ENCODE measurements around the gene STAG2.

The STAG2 gene

DNA sequence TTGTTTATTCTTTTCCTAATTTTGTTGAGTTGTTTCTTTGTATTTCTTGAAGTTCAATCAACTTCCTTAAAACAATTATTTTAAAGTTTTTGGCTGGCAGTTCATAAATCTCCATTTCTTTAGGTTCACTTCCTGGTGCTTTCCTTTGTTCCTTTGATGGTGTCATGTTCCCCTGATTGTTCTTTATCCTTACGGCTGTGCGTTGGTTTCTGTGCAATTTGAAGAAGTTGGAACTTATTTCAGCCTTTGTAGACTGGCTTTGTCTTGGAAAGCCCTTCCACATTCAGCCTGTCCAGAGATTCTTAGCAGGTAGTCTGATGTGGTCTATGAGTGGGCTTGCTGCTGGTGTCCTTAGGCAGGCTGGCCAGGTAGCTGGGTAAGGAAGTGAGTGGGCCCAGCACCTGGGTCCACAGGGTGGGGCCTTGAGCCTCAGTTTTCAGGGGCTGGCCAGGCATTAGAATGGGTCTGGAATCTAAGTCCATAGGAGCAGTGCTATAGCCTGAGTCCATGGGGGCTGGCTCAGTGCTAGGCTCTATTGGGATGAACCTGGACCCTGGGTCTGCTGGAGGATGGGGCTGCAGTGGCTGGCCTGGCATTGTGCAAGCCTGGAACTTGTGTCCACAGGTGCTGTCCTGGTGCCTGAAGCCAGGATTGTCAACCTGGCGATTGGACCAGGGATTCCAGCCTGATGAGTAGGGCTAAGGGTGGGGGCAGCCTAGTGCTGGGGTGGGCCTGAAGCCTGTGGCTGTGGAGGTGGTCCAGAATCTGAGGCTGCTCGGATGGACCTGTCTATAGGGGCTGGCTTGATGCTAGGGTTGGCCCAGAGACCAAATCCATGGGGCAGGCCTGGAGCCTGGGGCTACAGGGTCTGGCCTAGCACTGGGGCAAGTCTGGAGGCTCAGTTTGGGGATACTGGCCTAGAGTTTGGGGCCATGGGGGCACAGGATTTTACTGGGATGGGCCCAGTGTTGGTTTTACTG, 152.4 kb downstream of the STAG2 start:
- Histone ChIP-seq H3K4me3 (ENCODE audit: low read depth, low read length) (no peak overlapping the region), H3K9me3 (ENCODE audit: control insufficient read depth, insufficient read depth, low read depth, low read length) (no peaks in the 10 kb centered on the region), H3K27ac (ENCODE audit: extremely low read depth, low read depth, low read length) (no peak overlapping the region), H3K4me1 (ENCODE audit: control insufficient read depth, insufficient read depth, low read length) (no peaks in the 10 kb centered on the region), H3K36me3 (ENCODE audit: control insufficient read depth in 2 of 2, insufficient read depth in 1 of 2, low read length in 2 of 2) (no peaks in the 10 kb centered on the region)
- TF ChIP-seq ZNF423 (tag by site-specific recombination; IDR thresholded peaks at IDR 0.05) (no peak), TCF7L2 (IDR thresholded peaks at IDR 0.05; ENCODE audit: borderline replicate concordance, low read depth, low read length) (no peak), HOXD13 (CRISPR knock-in tag; IDR thresholded peaks at IDR 0.05; ENCODE audit: borderline replicate concordance) (no peak), GLIS1 (tag by site-specific recombination; IDR thresholded peaks at IDR 0.05) (no peak), KLF16 (tag by site-specific recombination; IDR thresholded peaks at IDR 0.05) (no peak), ZIC2 (tag by site-specific recombination; IDR thresholded peaks at IDR 0.05) (no peak), ZNF529 (tag by site-specific recombination; IDR thresholded peaks at IDR 0.05; ENCODE audit: insufficient replicate concordance) (no peak), ZNF366 (tag by site-specific recombination; conservative IDR thresholded peaks at IDR 0.05) (no peak), HOXA7 (CRISPR knock-in tag; IDR thresholded peaks at IDR 0.05; ENCODE audit: borderline replicate concordance) (no peak)
- TF ChIP-seq, protein P1, sequence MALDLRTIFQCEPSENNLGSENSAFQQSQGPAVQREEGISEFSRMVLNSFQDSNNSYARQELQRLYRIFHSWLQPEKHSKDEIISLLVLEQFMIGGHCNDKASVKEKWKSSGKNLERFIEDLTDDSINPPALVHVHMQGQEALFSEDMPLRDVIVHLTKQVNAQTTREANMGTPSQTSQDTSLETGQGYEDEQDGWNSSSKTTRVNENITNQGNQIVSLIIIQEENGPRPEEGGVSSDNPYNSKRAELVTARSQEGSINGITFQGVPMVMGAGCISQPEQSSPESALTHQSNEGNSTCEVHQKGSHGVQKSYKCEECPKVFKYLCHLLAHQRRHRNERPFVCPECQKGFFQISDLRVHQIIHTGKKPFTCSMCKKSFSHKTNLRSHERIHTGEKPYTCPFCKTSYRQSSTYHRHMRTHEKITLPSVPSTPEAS (tag by site-specific recombination; IDR thresholded peaks at IDR 0.05), result no peak
- TF ChIP-seq, protein P2, sequence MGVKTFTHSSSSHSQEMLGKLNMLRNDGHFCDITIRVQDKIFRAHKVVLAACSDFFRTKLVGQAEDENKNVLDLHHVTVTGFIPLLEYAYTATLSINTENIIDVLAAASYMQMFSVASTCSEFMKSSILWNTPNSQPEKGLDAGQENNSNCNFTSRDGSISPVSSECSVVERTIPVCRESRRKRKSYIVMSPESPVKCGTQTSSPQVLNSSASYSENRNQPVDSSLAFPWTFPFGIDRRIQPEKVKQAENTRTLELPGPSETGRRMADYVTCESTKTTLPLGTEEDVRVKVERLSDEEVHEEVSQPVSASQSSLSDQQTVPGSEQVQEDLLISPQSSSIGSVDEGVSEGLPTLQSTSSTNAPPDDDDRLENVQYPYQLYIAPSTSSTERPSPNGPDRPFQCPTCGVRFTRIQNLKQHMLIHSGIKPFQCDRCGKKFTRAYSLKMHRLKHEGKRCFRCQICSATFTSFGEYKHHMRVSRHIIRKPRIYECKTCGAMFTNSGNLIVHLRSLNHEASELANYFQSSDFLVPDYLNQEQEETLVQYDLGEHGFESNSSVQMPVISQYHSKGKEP (tag by site-specific recombination; IDR thresholded peaks at IDR 0.05), result no peak
- POLR2A ChIA-PET, result no interaction called here
- CTCF ChIA-PET, result interaction anchor here (0.7 kb wide), 1 partner anchor 10 kb away, joined by 3 read pairs; no protein-coding TSS in a partner anchor

DNA sequence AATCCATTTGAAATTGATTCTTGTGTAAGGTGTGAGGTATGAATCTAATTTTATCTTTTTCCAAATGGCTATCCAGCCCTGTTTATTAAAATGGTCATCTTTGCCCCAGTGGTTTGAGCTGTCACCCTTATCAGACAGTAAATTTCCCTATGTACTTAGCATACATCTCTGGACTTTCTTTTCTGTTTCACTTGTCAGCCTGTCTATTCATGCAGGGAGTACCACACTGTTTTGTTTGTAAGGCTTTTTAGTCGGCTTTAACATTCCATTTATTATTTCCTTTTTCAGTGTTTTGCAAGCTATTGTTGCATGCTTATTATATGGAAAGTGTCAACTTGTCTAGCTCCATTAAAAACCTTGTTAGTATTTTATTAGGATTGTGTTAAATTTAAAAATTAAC, 155.8 kb downstream of the STAG2 start:
- ChIA-PET POLR2A (no interaction called here), CTCF (interaction anchor here (0.6 to 0.7 kb wide), 2 partner anchors 13 to 336 kb away, joined by 4 to 5 read pairs; no protein-coding TSS in a partner anchor)
- H3K4me1 ChIP-seq (ENCODE audit: control insufficient read depth, insufficient read depth, low read length), result no peaks in the 10 kb centered on the region
- no peaks in the 10 kb centered on the region for H3K36me3 ChIP-seq (ENCODE audit: control insufficient read depth in 2 of 2, insufficient read depth in 1 of 2, low read length in 2 of 2)
- H3K9me3 ChIP-seq (ENCODE audit: control insufficient read depth, insufficient read depth, low read depth, low read length), result no peaks in the 10 kb centered on the region
- H3K27ac ChIP-seq (ENCODE audit: extremely low read depth, low read depth, low read length), result no peak overlapping the region
- no peak overlapping the region for H3K4me3 ChIP-seq (ENCODE audit: low read depth, low read length)
- TF ChIP-seq, protein P3, sequence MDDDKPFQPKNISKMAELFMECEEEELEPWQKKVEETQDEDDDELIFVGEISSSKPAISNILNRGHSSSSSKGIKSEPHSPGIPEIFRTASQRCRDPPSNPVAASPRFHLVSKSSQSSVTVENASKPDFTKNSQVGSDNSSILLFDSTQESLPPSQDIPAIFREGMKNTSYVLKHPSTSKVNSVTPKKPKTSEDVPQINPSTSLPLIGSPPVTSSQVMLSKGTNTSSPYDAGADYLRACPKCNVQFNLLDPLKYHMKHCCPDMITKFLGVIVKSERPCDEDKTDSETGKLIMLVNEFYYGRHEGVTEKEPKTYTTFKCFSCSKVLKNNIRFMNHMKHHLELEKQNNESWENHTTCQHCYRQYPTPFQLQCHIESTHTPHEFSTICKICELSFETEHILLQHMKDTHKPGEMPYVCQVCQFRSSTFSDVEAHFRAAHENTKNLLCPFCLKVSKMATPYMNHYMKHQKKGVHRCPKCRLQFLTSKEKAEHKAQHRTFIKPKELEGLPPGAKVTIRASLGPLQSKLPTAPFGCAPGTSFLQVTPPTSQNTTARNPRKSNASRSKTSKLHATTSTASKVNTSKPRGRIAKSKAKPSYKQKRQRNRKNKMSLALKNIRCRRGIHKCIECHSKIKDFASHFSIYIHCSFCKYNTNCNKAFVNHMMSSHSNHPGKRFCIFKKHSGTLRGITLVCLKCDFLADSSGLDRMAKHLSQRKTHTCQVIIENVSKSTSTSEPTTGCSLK (tag by site-specific recombination; IDR thresholded peaks at IDR 0.05), result no peak
- TF ChIP-seq ZNF426 (tag by site-specific recombination; IDR thresholded peaks at IDR 0.05) (no peak), ZNF416 (tag by site-specific recombination; IDR thresholded peaks at IDR 0.05) (no peak), ZEB2 (tag by site-specific recombination; IDR thresholded peaks at IDR 0.05) (no peak), SETDB1 (IDR thresholded peaks at IDR 0.05; ENCODE audit: insufficient read length, low read length) (no peak), SCRT1 (tag by site-specific recombination; IDR thresholded peaks at IDR 0.05; ENCODE audit: borderline replicate concordance) (no peak), ZFP37 (tag by site-specific recombination; IDR thresholded peaks at IDR 0.05) (no peak)
- TF ChIP-seq, protein P4, sequence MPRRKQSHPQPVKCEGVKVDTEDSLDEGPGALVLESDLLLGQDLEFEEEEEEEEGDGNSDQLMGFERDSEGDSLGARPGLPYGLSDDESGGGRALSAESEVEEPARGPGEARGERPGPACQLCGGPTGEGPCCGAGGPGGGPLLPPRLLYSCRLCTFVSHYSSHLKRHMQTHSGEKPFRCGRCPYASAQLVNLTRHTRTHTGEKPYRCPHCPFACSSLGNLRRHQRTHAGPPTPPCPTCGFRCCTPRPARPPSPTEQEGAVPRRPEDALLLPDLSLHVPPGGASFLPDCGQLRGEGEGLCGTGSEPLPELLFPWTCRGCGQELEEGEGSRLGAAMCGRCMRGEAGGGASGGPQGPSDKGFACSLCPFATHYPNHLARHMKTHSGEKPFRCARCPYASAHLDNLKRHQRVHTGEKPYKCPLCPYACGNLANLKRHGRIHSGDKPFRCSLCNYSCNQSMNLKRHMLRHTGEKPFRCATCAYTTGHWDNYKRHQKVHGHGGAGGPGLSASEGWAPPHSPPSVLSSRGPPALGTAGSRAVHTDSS (tag by site-specific recombination; IDR thresholded peaks at IDR 0.05), result no peak
- TF ChIP-seq, protein P5, sequence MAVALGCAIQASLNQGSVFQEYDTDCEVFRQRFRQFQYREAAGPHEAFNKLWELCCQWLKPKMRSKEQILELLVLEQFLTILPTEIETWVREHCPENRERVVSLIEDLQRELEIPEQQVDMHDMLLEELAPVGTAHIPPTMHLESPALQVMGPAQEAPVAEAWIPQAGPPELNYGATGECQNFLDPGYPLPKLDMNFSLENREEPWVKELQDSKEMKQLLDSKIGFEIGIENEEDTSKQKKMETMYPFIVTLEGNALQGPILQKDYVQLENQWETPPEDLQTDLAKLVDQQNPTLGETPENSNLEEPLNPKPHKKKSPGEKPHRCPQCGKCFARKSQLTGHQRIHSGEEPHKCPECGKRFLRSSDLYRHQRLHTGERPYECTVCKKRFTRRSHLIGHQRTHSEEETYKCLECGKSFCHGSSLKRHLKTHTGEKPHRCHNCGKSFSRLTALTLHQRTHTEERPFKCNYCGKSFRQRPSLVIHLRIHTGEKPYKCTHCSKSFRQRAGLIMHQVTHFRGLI (tag by site-specific recombination; IDR thresholded peaks at IDR 0.05), result no peak
- TF ChIP-seq, protein P2 (tag by site-specific recombination; IDR thresholded peaks at IDR 0.05), result no peak

Data from HEK293 (cell line).